Activated CD8-positive, alpha-beta memory T cell treated with anti-CD3 and anti-CD28 coated beads for 24 hours (primary cell): Measurements from ENCODE around the gene IFRD2.
"Not testable (repeated sequence)": the region's sequence is repeated elsewhere in the genome, so short reads cannot be mapped to it uniquely, and the experiment has no call there.

Source experiments
- DNase-seq: peaks from one replicate; pipeline ENCODE4 v3.0.0-alpha.2; 2020

IFRD2 gene

GRCh38 chr3:50278880-50279224, 13.4 kb downstream of the IFRD2 start, which contains the start of gene LSMEM2:
LSMEM2 (plus strand) TSS chr3:50279087; CDS start chr3:50279114, 27 bp downstream.
- DNase-seq = no peak

- DNase-seq = no peak
These were observed 13.9 kb downstream of the IFRD2 start for GRCh38 chr3:50278123-50278879.

- DNase-seq = no peak
These were observed 15.5 kb downstream of the IFRD2 start for GRCh38 chr3:50276762-50277101.

GRCh38 chr3:50275996-50276761, 16.1 kb downstream of the IFRD2 start:
- DNase-seq = no peak

- DNase-seq = no peak
These were observed 16.9 kb downstream of the IFRD2 start for GRCh38 chr3:50275141-50275995.

GRCh38 chr3:50274371-50275104, 17.7 kb downstream of the IFRD2 start:
- DNase-seq = peak; percentile 84

- DNase-seq = no peak
These were observed 18.6 kb downstream of the IFRD2 start for GRCh38 chr3:50273689-50274065.

GRCh38 chr3:50272911-50273688, 19.1 kb downstream of the IFRD2 start:
- DNase-seq = peak; percentile 99

- not testable (repeated sequence) for DNase-seq
These were observed 19.7 kb downstream of the IFRD2 start for GRCh38 chr3:50272538-50272910.

GRCh38 chr3:50271314-50271936, 20.8 kb downstream of the IFRD2 start:
- DNase-seq = no peak

- no peak for DNase-seq
These were observed 21.6 kb downstream of the IFRD2 start for GRCh38 chr3:50270422-50271224.

- no peak for DNase-seq
These were observed 22.2 kb downstream of the IFRD2 start for GRCh38 chr3:50269977-50270413.

- no peak for DNase-seq
These were observed 22.8 kb downstream of the IFRD2 start for GRCh38 chr3:50269460-50269859.

- no peak for DNase-seq
These were observed 23.4 kb downstream of the IFRD2 start, which contains the start of gene SEMA3B for GRCh38 chr3:50268703-50269451. SEMA3B (plus strand) TSS chr3:50269147; CDS start chr3:50269241, 94 bp downstream.

- no peak for DNase-seq
These were observed 24.0 kb downstream of the IFRD2 start for GRCh38 chr3:50268276-50268675.

- DNase-seq = no peak
These were observed 24.8 kb downstream of the IFRD2 start for GRCh38 chr3:50267280-50267913.

GRCh38 chr3:50266836-50267235, 25.4 kb downstream of the IFRD2 start:
- no peak for DNase-seq

- DNase-seq = no peak
These were observed 26.2 kb downstream of the IFRD2 start for GRCh38 chr3:50266017-50266416.

GRCh38 chr3:50265571-50265970, 26.7 kb downstream of the IFRD2 start:
- DNase-seq = no peak
